ENCODE measurements around the gene MRPL54.

DNA sequence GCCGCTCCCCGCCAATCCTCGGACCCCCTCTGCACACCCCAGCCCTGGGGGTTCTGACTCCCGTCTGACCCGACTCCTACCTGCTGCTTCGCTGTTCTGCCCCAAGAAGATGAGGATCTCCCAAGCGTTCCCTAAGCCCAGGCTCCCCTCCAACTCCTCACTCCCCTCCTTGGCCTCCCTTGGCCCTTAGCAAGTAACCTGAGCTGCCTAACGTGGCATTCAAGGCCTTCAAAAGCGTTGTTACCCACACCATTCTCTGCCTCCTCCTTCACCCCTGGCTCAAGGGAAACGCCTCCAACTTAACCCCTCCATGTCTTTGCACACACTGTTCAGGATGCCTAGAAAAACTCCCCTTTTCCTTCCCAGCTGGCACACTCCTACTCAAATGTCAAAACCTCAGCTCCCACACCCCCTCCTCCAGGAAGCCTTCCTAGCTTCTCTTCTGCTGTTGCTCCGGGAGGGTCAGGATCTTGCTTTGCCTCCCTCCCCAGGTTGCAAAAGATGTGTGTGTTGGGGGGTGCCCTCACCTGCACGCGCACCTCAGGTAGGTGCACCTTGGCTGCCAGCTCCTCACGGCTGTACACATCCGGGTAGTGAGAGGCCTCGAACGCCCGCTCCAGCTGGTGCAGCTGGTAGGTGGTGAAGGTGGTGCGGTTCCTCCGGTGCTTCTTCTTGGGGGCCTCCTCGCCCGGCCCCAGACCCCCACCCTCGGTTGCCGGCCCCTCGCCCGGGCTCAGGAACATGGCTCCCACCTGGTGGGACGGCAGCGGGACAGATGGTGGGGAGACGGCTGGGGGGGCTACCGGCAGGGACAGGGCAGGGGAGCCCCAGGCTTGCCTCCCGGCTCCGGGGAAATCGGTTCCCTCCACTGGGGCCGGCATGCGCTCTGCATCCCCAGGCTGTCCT, 8.8 kb downstream of the MRPL54 start:
- no peak for TF ChIP-seq CTCF (IDR thresholded peaks at IDR 0.05)
- TF ChIP-seq POLR2AphosphoS5 (IDR thresholded peaks at IDR 0.05) = no peak
- no peak for TF ChIP-seq POLR2A (IDR thresholded peaks at IDR 0.05)
- TF ChIP-seq EP300 (IDR thresholded peaks at IDR 0.05) = no peak

Measured in gastroesophageal sphincter (tissue), 3 donors.